Endothelial cell of umbilical vein (primary cell): ENCODE data around the gene SDCCAG8. TPM values are rescaled to one million over a fixed set of nuclear protein-coding genes. Genes with fewer than 3 reads are reported as not detected.

Source experiments
- BruUV-seq: library from RNA; stranded (reverse); fragments of 400-500 nt; replicated peaks from 2 replicates; lab custom pipeline; 2021; lab: Mats Ljungman, UMichigan
- CTCF ChIA-PET: fragments of 300-600, 350-600 bp; sonication (Branson Sonifier 250); formaldehyde crosslinking; loops from one replicate; lab custom pipeline; 2021; ENCODE audit warnings: antibody characterized with exemption, inconsistent platforms; lab: Charles Lee
- POLR2A ChIA-PET: fragments of 300-600, 350-600 bp; sonication (Branson Sonifier 250); formaldehyde crosslinking; loops from one replicate; lab custom pipeline; 2021; ENCODE audit warnings: antibody characterized with exemption, inconsistent platforms; lab: Charles Lee
- DNase-seq: peaks from one replicate; pipeline ENCODE4 v3.0.0-alpha.2; 2011; ENCODE audit warnings: low read depth, low spot score
- FAIRE-seq: peaks from 2 replicates; lab custom pipeline; 2011; peaks lifted over from hg19 to GRCh38; lab: Jason Lieb, UNC
- H2AFZ ChIP-seq: 2 replicates; pipeline ENCODE4 v1.6.0; 2012; ENCODE audit warnings: low read depth, low read length, control low read depth, inconsistent platforms
- H3K27ac ChIP-seq: 2 replicates; pipeline ENCODE4 v1.5.1; 2011; ENCODE audit warnings: low read depth, mild to moderate bottlenecking, control low read depth, low read length, moderate library complexity; ENCODE audit not compliant: insufficient read depth
- H3K27me3 ChIP-seq, 2 experiments: 2 replicates each; pipeline versions ENCODE4 v1.6.0 to v1.6.1; 2011; ENCODE audit warnings: low read length in 2 of 2, mixed read lengths in 1 of 2; ENCODE audit not compliant: control insufficient read depth in 2 of 2, insufficient read depth in 2 of 2
- H3K36me3 ChIP-seq, 2 experiments: 2 replicates in 1 of 2; 3 replicates in 1 of 2; pipeline ENCODE4 v1.5.1; 2011; ENCODE audit warnings: low read length in 2 of 2, mild to moderate bottlenecking in 1 of 2, moderate library complexity in 1 of 2; ENCODE audit not compliant: control insufficient read depth in 2 of 2, insufficient read depth in 2 of 2; ENCODE audit errors: extremely low read depth in 1 of 2
- H3K4me1 ChIP-seq: 3 replicates; pipeline ENCODE4 v1.5.1; 2011; ENCODE audit warnings: mild to moderate bottlenecking, low read length; ENCODE audit not compliant: control insufficient read depth, insufficient read depth; ENCODE audit errors: extremely low read depth
- H3K4me2 ChIP-seq: 2 replicates; pipeline ENCODE4 v1.6.1; 2011; ENCODE audit warnings: low read length, control low read depth, mixed read lengths; ENCODE audit not compliant: insufficient read depth
- H3K4me3 ChIP-seq, 3 experiments: fragments of 200-600 bp in 1 of 3; sonication (generic), shearing (Covaris generic) in 1 of 3; replicated peaks in 1 of 3; 2 replicates each; pipeline ENCODE4 v1.5.1; 2011 to 2016; ENCODE audit warnings: control low read depth in 3 of 3, low read length in 3 of 3, mild to moderate bottlenecking in 2 of 3, inconsistent platforms in 1 of 3, low read depth in 1 of 3, moderate library complexity in 1 of 3; ENCODE audit not compliant: insufficient read depth in 1 of 3
- H3K79me2 ChIP-seq: 2 replicates; pipeline ENCODE4 v1.6.0; 2012; ENCODE audit warnings: low read length, inconsistent platforms; ENCODE audit not compliant: control insufficient read depth, insufficient read depth
- H3K9ac ChIP-seq: replicated peaks from 2 replicates; pipeline ENCODE3; 2011; ENCODE audit warnings: low read length, control low read depth; ENCODE audit not compliant: insufficient read depth; ENCODE audit errors: extremely low read depth
- H3K9me1 ChIP-seq: replicated peaks from 3 replicates; pipeline ENCODE4 v1.6.0; 2011; ENCODE audit warnings: mild to moderate bottlenecking, low read length; ENCODE audit not compliant: control insufficient read depth, insufficient read depth; ENCODE audit errors: extremely low read depth
- H3K9me3 ChIP-seq: replicated peaks from 2 replicates; pipeline ENCODE4 v1.5.1; 2012; ENCODE audit warnings: low read length, inconsistent platforms; ENCODE audit not compliant: control insufficient read depth, insufficient read depth
- H4K20me1 ChIP-seq: replicated peaks from 2 replicates; pipeline ENCODE3; 2011; ENCODE audit warnings: mild to moderate bottlenecking, low read length; ENCODE audit not compliant: control insufficient read depth, insufficient read depth; ENCODE audit errors: extremely low read depth
- EZH2 ChIP-seq: IDR thresholded peaks from 2 replicates; pipeline ENCODE4 v1.6.1; 2012; ENCODE audit warnings: borderline replicate concordance, low read depth, mild to moderate bottlenecking, moderate library complexity, low read length, inconsistent platforms; ENCODE audit not compliant: severe bottlenecking
- FOS ChIP-seq: IDR thresholded peaks from 2 replicates; pipeline ENCODE4 v1.6.1; 2011; ENCODE audit warnings: mild to moderate bottlenecking, low read length, moderate library complexity, borderline replicate concordance; ENCODE audit not compliant: insufficient read depth
- JUN ChIP-seq: IDR thresholded peaks from 2 replicates; pipeline ENCODE4 v1.6.1; 2011; ENCODE audit warnings: borderline replicate concordance, low read depth; ENCODE audit not compliant: insufficient read length, insufficient read depth
- POLR2A ChIP-seq: IDR thresholded peaks from 2 replicates; pipeline ENCODE4 v1.6.1; 2012; ENCODE audit warnings: low read depth, mild to moderate bottlenecking, control low read depth, low read length
- POLR2AphosphoS5 ChIP-seq: IDR thresholded peaks from 2 replicates; pipeline ENCODE4 v1.6.1; 2012; ENCODE audit warnings: low read depth, mild to moderate bottlenecking, control low read depth, low read length, moderate library complexity; ENCODE audit not compliant: insufficient read depth
- dilution Hi-C: fragments of 300-500 bp; cut with MboI; formaldehyde crosslinking; loops from one replicate; pipeline ENCODE4 v1.15.0; 2019; ENCODE audit warnings: low sequenced_read_pairs; ENCODE audit not compliant: extremely low pct_ligation_motif_present
- intact Hi-C: fragments of 100-400 bp; cut with micrococcal nuclease; formaldehyde crosslinking; loops from one replicate; pipeline ENCODE4 v1.10.0; 2022
- polyA plus RNA-seq, 4 experiments: library from polyadenylated mRNA; depleted of rRNA in 3 of 4; stranded (reverse) in 3 of 4; unstranded in 1 of 4; fragments of >200 nt; gene quantifications; 2 replicates each; pipeline versions ENCODE4 v1.2.1 to v1.2.3, GENCODE V29; 2011 to 2012; ENCODE audit warnings: missing spikeins in 1 of 4
- total RNA-seq: library from RNA; stranded (reverse); gene quantifications from 2 replicates; pipeline ENCODE4 v1.2.3, GENCODE V29; 2021
- TF ChIP-seq, protein P1 (sequence below), 2 donors: IDR thresholded peaks; 1 replicate in 1 of 2; 2 replicates in 1 of 2; pipeline ENCODE4 v1.5.1; 2011; ENCODE audit warnings: low read length in 2 of 2, mild to moderate bottlenecking in 2 of 2, moderate library complexity in 2 of 2, control low read depth in 1 of 2, inconsistent platforms in 1 of 2, low read depth in 1 of 2; ENCODE audit not compliant: insufficient read depth in 1 of 2; ENCODE audit errors: extremely low read depth in 1 of 2
- TF ChIP-seq, protein P2 (sequence below): IDR thresholded peaks from 2 replicates; pipeline ENCODE4 v1.6.1; 2011; ENCODE audit not compliant: insufficient read depth, insufficient read length

Gene SDCCAG8
- total and polyA plus RNA-seq, 2 donors (not counting 3 experiments of a cell fraction or from before 2014, with no cell fraction given), result 14.6 to 25.7 TPM

DNA sequence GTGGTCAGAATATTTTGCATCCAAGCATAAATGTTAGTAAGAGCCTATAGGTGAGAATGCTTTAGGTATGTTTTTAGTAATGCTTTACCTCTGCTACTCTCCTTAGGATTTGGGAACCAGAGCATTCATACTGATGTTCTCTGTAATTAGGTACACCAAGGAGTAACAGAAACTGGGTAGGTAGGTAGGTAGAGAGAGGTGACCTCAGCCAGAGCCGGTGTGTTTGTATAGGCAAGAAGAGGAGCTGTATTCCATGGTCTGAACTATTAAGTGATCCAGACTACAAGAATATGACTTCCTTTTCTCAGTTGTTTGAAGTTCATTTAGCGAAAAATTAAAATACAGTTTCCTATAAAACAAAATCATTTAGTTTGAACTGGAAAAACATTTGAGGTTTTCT, 108.5 kb downstream of the SDCCAG8 start:
- FAIRE-seq (no peak), DNase-seq (no peak)
- no peaks in the 10 kb centered on the region for H3K9me3 ChIP-seq
- H4K20me1 ChIP-seq, result no peaks in the 10 kb centered on the region
- H3K4me2 ChIP-seq, result no peak overlapping the region
- H3K79me2 ChIP-seq, result no peaks in the 10 kb centered on the region
- dilution Hi-C loops, result no loop called here
- H3K9me1 ChIP-seq, result no peaks in the 10 kb centered on the region
- TF ChIP-seq EZH2, result no peak
- H3K9ac ChIP-seq, result no peak overlapping the region
- no peaks in the 10 kb centered on the region for H3K36me3 ChIP-seq
- no peaks in the 10 kb centered on the region for H3K4me1 ChIP-seq
- H3K27me3 ChIP-seq, result no peaks in the 10 kb centered on the region
- H2AFZ ChIP-seq, result no peak overlapping the region
- ChIA-PET POLR2A (no interaction called here), CTCF (interaction anchor here (1.4 to 2.7 kb wide), 2 partner anchors 21 to 51 kb away, joined by 3 to 9 read pairs; no protein-coding TSS in a partner anchor)
- no TSS peak for BruUV-seq
- intact Hi-C loops, result no loop called here
- no peak overlapping the region for H3K4me3 ChIP-seq
- no peak overlapping the region for H3K27ac ChIP-seq

DNA sequence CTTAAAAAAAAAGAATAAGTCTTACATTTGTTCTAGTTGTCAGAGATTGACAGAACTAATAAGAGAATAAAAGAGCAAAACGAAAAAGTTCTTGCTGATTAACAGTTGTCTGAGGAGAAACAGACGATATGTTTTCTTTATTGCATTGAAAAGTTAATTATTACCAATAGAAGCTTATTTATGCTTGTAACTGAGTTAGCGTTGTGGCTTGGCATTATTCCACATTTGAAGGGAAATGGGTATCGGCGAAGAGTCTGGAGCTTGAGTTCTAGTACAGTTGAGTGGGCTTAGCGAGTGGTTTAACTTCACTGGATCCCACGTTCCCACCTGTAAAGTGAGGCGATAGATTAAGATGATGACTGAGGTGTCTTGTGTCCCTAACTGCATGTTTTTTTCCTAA, 109.0 kb downstream of the SDCCAG8 start:
- Histone ChIP-seq H3K79me2 (no peaks in the 10 kb centered on the region), H2AFZ (no peak overlapping the region), H3K4me2 (no peak overlapping the region), H3K9me1 (no peaks in the 10 kb centered on the region), H3K4me3 (no peak overlapping the region), H3K9ac (no peak overlapping the region), H3K36me3 (no peaks in the 10 kb centered on the region), H3K27me3 (no peaks in the 10 kb centered on the region), H3K4me1 (no peaks in the 10 kb centered on the region), H3K27ac (no peak overlapping the region), H3K9me3 (no peaks in the 10 kb centered on the region), H4K20me1 (no peaks in the 10 kb centered on the region)
- ChIA-PET CTCF (interaction anchor here (1.4 to 2.7 kb wide), 2 partner anchors 21 to 51 kb away, joined by 3 to 9 read pairs; no protein-coding TSS in a partner anchor), POLR2A (no interaction called here)
- intact Hi-C loops (no loop called here), dilution Hi-C loops (no loop called here)
- BruUV-seq, result no TSS peak
- TF ChIP-seq, protein P1, sequence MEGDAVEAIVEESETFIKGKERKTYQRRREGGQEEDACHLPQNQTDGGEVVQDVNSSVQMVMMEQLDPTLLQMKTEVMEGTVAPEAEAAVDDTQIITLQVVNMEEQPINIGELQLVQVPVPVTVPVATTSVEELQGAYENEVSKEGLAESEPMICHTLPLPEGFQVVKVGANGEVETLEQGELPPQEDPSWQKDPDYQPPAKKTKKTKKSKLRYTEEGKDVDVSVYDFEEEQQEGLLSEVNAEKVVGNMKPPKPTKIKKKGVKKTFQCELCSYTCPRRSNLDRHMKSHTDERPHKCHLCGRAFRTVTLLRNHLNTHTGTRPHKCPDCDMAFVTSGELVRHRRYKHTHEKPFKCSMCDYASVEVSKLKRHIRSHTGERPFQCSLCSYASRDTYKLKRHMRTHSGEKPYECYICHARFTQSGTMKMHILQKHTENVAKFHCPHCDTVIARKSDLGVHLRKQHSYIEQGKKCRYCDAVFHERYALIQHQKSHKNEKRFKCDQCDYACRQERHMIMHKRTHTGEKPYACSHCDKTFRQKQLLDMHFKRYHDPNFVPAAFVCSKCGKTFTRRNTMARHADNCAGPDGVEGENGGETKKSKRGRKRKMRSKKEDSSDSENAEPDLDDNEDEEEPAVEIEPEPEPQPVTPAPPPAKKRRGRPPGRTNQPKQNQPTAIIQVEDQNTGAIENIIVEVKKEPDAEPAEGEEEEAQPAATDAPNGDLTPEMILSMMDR (IDR thresholded peaks at IDR 0.05; ENCODE audit: extremely low read depth in 1 of 2, insufficient read depth in 1 of 2, low read depth in 1 of 2, low read length in 2 of 2), result no peak
- TF ChIP-seq, protein P2, sequence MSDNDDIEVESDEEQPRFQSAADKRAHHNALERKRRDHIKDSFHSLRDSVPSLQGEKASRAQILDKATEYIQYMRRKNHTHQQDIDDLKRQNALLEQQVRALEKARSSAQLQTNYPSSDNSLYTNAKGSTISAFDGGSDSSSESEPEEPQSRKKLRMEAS, result no peak
- TF ChIP-seq POLR2AphosphoS5, result no peak
- TF ChIP-seq POLR2A, result no peak
- TF ChIP-seq EZH2, result no peak
- no peak for TF ChIP-seq FOS
- TF ChIP-seq JUN, result no peak
- FAIRE-seq (no peak), DNase-seq (no peak)
